HG02610 (cell line): Measurements from ENCODE around the gene TBC1D7.

Source experiments
- ATAC-seq: cut with Tn5 transposase; IDR thresholded peaks from one replicate; pipeline ENCODE4 v1.9.1; 2021; ENCODE audit warnings: mild to moderate bottlenecking, moderate library complexity; ENCODE audit not compliant: unreplicated experiment

Gene TBC1D7

DNA sequence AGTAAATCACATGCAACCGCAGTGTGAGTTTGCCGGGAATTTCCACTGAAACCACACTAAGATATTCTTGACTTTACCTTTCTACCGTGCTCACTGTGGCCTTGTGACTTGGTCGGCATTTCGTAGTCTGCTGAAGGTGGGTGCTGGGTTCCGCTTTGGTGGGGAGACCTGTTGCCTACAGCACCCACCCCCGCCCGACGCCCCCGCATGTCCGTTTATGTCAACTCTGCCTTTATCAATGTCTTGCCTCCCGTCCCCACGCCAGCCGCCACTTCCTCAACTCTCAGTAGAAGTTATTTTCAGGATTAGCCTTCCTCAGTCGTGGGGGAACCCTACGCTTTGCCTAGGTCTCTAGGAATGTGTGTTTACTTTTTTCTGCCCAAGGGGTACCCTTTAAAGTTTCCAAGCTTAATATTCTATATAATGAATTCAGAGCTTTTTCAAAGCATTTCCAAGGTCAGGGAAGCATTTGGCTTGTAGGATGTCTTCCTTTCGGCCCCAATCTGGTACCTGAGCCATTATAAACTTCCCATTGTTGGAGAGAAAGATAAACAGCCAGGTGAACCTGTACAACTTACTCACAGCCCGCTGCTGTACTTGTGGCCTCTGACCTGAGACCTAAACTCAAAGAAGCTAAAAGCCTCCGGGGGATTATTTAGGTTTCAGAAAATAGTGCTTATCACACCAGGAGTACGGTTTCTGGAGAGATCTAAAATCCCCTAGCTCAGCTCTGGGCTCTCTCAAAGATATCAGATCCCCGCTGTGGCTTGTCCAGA is 54.2 kb downstream of the TBC1D7 start:
- ATAC-seq = peak; percentile 56

DNA sequence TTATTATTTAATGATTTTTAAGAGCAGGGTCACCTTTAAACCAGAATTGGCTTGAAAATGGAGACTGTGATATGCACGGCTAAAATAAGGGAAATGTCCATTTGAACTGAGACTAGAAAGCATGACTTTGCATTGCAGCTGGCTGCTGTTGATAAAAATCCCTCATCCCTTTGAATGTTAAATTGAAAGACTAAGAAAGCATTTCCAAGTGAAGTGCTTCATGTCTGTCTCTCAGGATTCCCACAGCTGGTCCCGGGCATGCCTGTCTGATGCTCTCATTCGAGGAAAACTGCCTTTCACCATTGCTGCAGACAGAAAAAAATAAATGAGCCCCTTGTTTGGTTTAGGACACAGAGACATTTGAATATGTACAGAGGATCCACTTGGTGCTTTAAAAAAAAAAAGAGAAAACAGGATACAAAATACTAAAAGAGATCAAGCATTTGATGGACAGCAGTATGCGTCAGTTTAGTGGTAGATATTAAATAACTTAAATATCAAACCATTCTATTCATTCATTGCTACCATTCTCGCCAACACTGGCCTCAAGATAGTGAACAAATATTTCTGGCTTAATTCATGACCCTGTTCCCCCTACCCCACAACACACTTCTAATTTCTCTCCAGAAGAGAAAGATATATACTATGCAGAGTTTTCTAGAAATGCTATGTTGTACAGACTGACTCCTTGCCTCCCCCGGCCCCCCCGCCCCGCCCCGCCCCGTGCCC is 55.0 kb downstream of the TBC1D7 start:
- no peak for ATAC-seq

DNA sequence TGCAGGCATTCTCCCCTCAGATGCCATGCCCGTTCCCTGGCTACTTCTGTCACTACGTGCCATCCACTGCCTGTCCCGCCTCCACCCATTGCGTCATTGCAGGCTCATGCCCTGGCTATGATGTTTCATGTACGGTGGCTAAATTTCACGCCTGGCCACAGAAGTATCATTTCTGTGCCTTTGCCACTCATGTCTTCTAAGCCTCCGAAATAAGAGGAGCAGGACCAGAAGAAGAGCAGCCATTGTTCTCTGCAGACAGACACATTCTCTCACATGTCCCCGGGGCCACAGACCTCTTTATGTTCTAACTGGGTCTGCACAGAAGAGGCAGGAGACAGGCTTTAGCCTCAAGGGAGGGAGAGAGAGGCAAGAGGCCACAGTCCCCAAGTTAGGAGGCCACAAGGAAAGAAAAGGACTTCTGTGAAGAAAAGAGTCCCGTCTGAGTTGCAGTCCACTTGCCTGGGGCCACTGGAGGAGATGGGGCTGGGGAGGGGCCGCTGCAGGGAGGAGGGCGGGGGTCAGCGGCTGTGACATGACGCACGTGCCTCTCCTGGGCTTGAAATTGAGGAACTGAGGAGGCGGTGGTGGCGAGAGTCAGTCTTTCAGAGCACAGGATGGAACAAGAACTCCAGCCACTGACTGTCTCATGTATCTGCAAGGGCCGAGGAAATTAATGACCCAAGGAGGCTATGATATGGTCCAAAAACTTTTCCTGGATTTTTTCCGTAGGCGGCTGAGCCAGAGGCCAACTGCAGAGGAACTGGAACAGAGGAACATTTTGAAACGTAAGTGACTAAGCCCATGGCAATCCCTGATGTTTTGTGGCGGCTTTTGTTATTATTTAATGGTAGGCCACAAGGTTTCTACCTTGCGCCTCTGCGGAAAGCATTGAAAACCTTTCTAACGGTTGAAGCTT is 55.9 kb downstream of the TBC1D7 start:
- ATAC-seq = peak; percentile 57

DNA sequence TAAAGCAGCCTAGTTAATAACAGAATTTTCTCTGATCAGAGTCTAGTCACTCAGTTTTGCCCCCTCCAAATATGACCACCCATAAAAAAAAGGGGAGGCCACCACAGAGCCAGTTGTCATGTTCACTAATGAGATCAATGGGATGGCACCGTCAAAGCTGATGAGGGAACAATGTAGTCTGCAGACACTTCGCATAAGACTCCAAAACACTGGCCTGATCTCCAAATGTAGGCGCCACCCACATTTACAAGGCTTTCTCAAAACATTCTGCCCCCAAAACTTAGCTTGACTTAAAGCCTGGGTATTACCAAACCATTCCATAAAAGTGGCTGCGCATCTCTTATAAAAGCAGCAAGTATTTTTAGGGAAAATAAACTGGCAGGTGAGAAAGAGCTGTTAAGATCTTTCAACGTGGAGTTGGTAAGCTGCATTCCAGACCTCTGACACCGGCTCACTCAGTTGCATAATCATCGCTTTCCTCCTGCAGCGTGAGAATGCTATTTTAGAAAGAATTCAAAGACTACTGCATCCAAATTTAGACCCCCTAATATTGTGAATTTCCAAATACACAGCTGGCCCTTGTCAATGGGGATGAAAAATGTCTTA is 59.3 kb downstream of the TBC1D7 start:
- ATAC-seq = no peak

DNA sequence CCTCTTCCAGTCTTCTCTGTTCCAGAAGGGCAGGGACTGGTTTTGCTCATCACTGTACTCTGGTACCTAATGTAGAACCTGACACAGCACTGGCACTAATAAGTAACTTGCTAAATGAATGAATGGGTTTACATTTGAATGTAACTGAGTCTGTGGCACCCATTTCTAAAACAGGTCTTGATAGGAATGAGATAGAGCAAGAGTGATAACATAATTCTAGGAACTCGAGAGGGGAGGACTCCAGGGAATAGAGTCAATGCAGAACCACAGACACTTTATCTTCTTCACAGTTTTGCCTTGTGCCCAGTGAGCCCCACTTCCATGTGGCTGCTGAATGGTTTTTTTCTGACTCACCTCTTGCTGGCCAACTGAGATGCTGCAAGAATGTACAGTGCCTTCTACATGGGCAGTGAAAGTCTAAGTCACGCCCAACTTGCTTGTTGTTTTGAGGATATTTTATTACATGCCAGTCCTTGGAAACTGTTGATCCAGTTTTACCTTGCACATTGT is 61.1 kb downstream of the TBC1D7 start:
- no peak for ATAC-seq

DNA sequence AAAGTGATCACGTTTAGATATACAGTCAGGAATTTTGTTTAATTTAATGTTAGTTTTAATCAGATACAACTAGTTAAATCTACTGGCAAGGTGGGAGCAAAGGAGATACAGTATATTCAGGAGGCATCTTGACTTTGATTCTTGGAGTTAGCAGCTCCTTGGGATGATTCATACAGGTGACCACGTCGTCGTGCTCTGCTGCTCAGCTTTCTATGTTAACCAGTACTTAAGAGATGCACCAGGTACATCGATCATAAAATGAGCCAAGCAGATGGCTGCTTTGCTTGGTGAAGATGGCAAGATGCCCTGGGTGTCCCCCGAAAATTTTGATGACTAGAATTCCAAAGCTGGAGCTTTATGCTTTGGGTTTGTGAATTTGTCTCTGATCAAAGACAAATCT is 64.7 kb downstream of the TBC1D7 start:
- no peak for ATAC-seq

DNA sequence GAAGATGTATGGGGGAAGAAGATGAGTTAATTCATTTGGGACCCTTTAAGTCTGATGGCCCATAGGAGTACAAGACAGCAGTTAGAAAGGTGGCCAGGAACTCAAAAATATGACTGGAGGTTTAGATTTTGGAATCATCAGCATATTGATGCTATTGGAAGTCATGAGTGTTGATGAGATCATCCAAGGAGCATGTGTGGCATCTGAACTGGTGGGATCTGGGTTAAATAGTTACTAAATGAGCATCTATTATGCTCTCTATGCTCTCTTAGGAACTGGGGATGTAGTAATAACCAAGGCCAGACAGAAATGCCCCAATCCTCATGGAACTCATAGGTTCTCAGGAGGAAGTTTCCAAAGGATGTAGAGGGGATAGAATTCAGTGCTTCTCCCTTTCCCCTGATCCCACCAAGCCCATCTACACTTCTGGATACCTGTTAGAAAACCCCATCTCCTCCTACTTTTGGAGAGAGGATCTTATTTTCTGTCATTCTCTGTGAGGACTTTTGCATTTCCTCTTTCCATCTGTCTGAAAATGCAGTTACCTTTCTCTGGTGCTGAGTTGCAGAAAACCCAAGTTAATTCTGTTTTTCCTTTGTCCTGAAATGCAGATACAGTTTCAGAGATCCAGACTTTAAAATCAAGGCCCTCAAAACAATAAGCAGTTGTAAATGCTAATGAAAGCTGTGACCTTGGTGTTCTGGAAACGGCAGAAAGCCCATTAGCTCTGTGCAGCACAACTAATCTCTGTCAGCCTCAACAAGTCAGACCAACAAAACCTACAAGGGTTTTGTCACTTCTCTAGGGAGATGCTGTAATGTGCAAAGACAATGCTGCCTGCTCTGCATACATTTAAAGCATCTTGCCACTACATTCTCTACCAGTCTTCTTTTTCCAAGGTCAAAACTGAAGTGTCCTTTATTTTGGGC is 65.8 kb downstream of the TBC1D7 start:
- ATAC-seq = no peak

DNA sequence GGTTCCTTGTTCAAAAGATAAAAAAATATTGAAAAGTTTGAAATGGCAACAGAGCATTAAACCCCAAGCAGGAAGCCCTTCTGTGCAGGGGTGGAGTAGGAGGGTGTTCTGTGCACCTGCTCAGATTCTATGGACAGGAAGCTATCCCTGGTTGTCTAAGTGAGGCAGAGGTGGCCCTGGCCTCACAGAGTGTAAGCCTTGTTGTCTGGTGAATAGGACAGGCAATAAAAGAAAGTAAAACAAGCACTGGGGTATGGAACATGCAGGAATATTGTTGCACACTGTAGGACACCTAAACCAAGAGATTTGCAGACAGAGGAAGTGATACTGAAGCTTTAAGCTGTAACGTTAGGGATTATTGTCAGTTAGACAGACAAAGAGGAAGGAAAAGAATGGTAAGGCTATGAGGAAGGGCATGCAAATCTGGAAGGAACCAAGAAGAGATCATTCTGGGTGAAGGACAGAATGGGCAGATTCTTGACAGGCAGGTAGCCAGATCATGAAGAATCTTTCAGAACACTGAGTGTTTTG is 66.8 kb downstream of the TBC1D7 start:
- ATAC-seq = peak; percentile 44

DNA sequence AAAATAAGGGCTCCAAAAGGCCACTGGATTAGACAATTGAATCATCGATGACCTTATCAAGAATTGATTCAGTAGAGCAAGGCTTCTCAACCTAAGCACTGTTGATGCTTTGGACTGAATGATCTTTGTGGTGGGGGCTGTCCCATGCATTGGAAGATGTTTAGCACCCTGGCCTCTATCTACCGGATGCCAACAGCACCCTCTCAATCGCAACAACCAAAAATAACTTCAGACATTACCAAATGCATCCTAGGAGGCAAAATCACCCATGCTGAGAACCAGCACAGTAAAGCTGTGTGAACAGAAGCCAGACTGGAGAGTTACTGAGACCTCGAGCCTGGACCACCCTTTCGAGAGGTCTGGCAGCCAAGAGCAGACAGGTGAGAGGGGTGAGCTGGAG is 67.5 kb downstream of the TBC1D7 start:
- ATAC-seq = no peak

DNA sequence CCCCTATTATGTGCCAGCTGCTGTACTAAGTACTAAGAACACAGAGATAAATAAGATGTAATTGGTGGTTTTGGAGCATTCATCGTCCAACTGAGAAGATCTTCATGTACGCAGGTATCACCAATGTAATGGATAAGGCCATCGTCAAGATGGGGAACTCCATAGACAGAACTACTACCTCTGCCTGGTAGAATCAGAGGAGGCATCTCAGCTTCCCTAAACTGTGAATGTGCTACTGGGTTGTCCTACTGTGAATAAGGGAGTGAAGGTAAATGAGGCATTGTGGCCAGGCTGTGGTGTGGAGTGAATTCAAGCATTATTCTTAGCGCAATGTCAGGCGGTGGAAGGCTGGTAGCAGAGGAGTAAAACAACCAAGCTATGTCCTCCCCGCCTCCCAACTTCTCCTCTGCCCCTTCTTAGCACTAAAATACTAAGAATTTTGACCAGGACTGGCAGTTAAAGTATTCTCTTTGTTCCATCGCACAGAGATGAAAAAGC is 68.2 kb downstream of the TBC1D7 start:
- no peak for ATAC-seq

DNA sequence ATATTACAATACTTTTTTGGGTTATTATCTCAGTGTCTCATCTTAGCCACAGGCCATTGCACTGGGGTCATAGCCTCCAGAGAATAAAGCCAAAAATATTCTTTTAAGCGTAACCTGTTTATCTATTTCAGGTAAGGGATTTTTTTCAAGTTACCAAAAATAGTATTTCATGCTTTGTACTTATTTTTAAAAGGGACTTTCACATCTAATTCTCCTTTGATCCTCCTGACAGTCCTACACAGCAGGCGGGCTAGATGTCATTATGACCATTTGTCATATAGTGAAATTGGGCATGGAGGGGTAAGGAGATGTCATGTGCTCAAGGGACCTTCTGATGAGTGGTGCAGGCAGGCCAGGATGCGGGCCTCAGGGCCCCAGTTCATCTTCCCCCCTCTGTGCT is 68.9 kb downstream of the TBC1D7 start:
- ATAC-seq = peak; percentile 78

DNA sequence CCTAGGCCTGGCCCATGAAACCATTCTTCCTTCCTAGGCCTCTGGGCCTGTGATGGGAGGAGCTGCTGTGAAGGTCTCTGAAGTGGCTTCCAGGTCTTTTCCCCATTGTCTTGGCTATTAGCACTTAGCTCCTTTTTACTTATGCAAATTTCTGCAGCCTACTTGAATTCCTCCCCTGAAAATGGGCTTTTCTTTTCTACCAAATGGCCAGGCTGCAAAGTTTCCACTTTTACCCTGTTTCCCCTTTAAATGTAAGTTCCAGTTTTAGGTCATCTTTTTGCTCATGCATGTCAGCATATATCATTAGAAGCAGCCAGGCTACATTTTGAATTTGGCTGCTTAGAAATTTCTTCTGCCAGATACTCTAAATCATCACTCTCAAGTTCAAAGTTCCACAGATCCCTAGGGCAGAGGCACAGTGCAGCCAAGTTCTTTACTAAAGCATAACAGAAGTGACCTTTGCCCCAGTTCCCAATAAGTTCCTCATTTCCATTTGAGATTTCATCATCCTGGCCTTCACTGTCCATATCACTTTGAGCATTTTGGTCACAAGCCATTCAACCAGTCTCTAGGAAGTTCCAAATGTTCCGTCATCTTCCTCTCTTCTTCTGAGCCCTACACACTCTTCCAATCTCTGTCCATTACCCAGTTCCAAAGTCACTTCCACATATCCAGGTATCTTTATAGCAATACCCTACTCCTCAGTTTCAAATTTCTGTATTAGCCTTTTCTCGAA is 71.9 kb downstream of the TBC1D7 start:
- no peak for ATAC-seq
